Amniotic stem cell (primary cell): ENCODE data around the gene ZBTB7C.
"Not testable (repeated sequence)": the region's sequence is repeated elsewhere in the genome, so short reads cannot be mapped to it uniquely, and the experiment has no call there.

ENCODE experiments used
- DNase-seq: peaks from one replicate; lab custom pipeline; 2025; lab: John Stamatoyannopoulos, UW

ZBTB7C gene

DNA sequence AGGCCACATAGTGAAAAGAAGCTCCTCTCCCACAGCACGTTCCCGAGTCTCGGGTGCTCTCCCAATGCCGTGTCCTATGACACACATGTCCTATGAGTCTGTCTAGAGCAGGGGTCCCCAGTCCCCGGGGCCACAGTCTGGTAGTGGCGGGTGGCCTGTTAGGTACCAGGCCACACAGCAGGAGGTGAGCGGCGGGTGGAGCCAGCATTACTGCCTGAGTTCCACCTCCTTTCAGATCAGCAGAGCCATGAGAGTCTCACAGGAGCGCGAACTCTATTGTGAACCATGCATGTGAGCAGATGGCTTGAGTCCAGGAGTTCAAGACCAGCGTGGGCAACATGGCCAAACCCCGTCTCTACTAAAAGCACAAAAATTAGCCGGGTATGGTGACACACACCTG is 112.6 kb downstream of the ZBTB7C start:
- no peak for DNase-seq

- DNase-seq: no peak
Observed at GRCh38 chr18:48295586-48296311, 113.4 kb downstream of the ZBTB7C start.

- no peak for DNase-seq
Observed at GRCh38 chr18:48294899-48295585, 114.1 kb downstream of the ZBTB7C start.

DNA sequence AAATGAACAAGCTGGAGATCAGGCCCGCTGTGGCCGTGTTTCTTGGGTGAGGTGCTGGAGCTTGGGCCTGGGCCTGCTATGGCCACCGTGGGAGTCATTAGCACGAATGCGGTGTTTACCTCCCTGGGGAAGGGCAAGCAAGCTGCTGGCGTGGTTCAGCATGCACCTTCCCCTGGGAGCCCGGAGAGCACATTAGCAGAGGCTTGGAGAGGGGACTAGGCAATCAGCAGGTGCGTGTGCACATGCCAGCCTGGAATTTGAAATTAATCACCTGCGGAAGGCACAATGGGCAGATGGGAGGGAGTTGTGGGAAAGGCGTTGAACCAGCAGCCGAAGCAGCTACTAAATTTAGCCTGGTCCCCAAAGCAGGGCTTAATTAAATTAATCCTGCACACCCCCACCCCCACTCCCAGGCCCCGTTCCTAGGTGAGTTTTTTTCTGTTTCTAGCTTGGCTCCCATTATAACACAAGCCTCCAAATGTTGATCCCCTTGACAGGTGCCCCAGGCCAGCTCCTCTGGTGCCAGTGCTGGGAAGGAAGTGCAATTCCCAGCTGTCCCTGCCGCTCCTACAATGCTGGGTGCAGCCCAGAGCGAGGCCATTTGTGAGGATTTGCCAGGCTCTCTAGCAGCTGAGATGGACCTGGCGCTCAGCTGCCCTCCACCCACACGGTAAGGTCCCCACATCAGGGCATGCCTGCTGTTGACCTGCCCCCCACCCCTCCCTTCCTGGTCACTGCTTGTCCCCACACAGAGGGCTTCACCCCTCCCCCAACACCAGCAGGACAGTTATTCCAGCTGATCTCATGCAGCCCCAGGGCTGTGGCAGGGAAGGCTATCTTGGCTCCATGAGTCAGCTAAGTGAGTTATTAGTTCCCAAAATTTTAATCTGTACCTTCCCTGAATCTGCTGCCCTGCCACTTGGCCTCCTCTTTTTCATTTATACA is 115.0 kb downstream of the ZBTB7C start:
- no peak for DNase-seq

- DNase-seq: no peak
Observed at GRCh38 chr18:48292782-48293424, 116.3 kb downstream of the ZBTB7C start.

- DNase-seq: no peak
Observed at GRCh38 chr18:48292229-48292628, 117.0 kb downstream of the ZBTB7C start.

GRCh38 chr18:48290162-48290926 is 118.8 kb downstream of the ZBTB7C start:
- no peak for DNase-seq

- no peak for DNase-seq
Observed at GRCh38 chr18:48284743-48285142, 124.4 kb downstream of the ZBTB7C start.

DNA sequence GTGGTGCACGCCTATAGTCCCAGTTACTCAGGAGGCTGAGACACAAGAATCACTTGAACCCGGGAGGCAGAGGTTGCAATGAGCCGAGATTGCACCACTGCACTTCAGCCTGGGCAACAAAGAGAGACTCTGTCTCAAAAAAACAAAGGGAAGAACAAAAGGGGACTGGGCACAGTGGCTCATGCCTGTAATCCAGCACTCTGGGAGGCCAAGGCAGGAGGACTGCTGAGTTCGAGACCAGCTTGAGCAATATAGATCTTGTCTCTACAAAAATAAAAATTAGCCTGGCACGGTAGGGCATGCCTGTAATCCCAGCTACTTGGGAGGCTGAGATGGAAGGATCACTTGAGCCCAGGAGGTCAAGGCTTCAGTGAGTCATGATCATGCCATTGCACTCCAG is 125.2 kb downstream of the ZBTB7C start:
- DNase-seq: not testable (repeated sequence)

DNA sequence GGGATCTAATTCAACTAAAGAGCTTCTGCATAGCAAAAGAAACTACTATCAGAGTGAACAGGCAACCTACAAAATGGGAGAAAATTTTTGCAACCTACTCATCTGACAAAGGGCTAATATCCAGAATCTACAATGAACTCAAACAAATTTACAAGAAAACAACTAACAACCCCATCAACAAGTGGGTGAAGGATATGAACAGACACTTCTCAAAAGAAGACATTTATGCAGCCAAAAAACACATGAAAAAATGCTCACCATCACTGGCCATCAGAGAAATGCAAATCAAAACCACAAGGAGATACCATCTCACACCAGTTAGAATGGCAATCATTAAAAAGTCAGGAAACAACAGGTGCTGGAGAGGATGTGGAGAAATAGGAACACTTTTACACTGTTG is 127.7 kb downstream of the ZBTB7C start:
- DNase-seq: not testable (repeated sequence)

DNA sequence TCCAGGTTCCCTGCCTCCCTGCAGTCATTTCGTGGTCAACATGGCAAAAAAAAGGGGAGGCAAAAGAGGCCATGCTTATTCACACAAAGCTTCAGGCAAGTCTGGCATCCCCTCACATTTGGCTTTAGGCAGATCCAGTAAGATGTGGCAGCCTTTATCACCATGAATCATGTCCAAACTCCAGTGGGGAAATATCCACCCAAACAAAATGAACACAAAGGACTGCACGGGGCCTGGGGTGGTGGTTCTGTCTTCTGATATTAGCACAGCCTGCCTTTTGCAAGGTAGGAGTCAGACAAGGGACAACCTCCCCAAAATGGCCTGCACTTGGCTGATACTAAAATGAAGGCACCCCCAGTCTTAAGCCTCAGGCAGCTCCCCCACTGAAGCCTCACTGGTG is 129.9 kb downstream of the ZBTB7C start:
- no peak for DNase-seq

GRCh38 chr18:48278081-48278480 is 131.1 kb downstream of the ZBTB7C start:
- no peak for DNase-seq

- no peak for DNase-seq
Observed at GRCh38 chr18:48274301-48274700, 134.9 kb downstream of the ZBTB7C start.

DNA sequence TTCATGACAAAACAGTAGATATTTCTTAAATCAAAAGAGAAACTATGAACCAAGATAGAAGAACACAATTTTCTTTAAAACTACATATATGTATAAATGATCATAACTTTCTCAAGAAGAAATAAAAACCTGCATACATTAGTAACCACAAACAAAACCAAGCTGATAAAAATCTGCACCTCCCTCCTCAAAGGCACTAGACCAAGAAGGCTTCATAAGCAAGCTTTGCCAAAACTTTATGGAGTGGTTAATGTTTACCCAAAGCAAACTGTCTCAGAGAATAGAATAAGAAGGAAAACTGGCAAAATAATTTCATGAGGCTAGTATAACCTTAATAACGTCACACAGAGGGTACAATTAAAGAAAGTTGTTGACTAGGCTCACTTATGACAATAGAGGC is 138.3 kb downstream of the ZBTB7C start:
- DNase-seq: no peak

DNA sequence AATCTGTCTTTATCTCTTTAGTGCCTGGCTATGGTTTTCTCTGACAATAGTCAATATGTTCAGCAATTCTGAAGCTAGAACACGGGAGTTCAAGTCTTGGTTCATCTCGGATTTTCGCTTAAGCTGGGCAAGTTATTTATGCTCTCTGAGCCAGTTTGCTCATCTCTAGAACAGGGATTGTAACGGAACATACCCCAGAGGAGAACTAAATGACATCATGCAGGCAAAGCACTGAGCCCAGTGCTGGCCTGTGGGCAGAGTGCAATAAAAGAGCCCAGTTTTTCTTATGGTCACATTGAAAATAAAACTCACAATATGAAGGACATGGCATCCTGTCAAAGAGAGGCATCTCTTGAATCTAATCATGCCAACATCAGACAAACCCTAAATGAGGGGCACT is 143.9 kb downstream of the ZBTB7C start:
- no peak for DNase-seq

DNA sequence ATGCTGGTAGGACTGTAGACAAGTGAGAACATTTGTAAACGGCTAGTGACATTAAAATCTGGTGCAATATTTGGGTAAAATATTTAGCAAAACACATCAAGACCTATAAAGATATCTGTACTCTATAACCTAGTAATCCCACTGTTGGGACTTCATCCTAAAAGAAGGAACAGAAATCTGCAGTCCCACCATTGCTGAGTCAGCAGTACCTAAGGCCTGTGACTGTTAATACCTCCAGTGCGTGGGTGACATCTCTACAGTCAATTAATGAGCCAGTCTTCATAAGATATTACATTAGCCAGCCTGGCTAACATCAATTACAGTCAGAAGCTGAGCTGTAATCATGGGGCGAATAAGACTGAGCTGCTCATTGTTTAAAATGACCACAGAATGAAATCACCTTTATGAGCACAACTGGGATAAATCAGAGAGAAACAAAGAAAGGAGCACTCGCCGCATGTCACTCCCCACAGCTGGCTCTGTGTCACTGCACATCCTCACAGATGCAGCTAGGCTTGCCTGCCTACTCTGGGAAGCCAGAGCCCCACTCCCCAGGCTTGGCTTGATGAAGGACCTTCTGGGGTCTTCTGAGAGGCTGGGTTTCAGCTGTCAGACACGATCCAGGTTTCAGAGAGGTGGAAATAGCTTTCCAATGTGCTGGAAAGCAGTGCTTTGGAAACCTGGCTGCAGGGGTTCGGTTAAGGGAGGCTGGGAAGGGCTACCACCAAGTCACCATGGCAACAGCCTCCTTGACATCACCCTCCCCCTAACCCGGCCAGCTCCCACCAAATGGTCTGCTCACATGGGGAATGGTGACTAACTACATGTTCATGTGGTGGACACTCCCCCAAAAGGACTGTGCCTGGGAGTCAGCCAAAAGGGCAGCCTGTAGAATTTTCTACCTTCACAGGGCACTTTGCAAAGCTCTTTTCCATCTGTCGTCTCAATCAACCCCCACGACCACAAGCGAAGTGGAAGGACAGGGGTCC is 145.0 kb downstream of the ZBTB7C start:
- no peak for DNase-seq

GRCh38 chr18:48263192-48263853 is 145.9 kb downstream of the ZBTB7C start:
- DNase-seq: no peak

DNA sequence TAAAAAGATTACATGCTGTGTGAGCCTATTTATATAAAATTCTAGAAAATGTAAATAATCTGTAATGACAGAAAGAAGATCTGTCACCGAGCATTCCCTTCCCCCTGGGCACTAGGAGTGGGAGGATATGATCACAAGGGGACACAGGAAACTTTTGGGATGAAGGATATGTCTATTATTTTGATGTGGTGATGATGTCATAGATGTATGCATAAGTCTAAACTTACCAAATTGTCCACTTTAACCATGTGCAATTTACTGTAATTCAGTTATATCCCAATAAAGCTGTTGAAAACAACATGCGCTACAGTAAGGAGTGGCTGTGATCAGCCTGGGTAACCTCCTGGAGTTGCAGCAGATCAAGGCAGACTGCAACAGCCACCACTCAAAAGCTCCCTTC is 148.9 kb downstream of the ZBTB7C start:
- DNase-seq: no peak

GRCh38 chr18:48256848-48257247 is 152.3 kb downstream of the ZBTB7C start:
- DNase-seq: no peak
